ENCODE measurements around the gene HBG2.
"Not testable (repeated sequence)": the region's sequence is repeated elsewhere in the genome, so short reads cannot be mapped to it uniquely, and the experiment has no call there.

The HBG2 gene

DNA sequence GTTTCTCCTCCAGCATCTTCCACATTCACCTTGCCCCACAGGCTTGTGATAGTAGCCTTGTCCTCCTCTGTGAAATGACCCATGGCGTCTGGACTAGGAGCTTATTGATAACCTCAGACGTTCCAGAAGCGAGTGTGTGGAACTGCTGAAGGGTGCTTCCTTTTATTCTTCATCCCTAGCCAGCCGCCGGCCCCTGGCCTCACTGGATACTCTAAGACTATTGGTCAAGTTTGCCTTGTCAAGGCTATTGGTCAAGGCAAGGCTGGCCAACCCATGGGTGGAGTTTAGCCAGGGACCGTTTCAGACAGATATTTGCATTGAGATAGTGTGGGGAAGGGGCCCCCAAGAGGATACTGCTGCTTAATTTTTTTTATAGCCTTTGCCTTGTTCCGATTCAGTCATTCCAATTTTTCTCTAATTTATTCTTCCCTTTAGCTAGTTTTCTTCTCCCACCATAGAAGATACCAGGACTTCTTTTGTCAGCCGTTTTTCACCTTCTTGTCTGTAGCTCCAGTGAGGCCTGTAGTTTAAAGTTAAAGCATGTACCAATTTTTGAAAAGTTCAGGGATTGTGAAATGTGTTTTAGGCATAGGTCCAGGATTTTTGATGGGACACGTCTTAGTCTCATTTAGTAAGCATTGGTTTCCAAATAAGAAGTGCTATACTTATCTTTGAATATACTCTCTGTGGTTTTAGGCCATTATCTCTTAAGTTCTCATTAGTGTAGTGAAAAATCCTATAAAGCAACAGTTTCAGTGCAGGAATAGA lies at the start of gene HBG2:
Gene HBG2, minus strand, starts transcription at position 136 of the 768 bp plus-strand sequence. Its CDS starts 53 bp downstream, at position 83.
- CTCF ChIA-PET; DNase-seq (ENCODE audit: extremely low spot score); POLR2A ChIA-PET: not testable (repeated sequence)

DNA sequence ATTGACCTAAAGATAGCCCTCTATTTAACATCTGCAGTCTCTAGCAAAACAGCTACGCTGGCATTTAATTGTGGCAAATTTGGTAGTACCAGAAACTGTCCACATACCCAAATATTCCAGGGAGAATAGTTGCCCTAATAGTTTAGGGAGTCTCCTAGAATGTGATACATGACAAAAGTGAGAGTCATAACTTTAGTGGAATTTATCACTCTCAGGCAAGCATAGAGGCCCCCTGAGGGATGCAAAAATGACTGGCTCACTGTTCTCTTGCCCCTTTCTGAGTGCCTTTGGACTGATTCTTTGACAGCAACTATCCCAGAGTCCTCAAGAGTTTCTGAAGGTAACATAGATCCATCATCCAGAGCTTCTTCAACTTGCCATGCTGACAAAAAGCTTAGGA lies 49.5 kb upstream of the HBG2 start:
- POLR2A ChIA-PET: no interaction called here
- no peak for TF ChIP-seq FOXK2 (IDR thresholded peaks at IDR 0.05)
- no peak for TF ChIP-seq NFRKB (IDR thresholded peaks at IDR 0.05)
- no peak for TF ChIP-seq FOXM1 (IDR thresholded peaks at IDR 0.05; ENCODE audit: borderline replicate concordance)
- no peak for TF ChIP-seq HDGF (IDR thresholded peaks at IDR 0.05; ENCODE audit: borderline replicate concordance)
- TF ChIP-seq BHLHE40 (IDR thresholded peaks at IDR 0.05; ENCODE audit: borderline replicate concordance): no peak
- TF ChIP-seq SUZ12 (IDR thresholded peaks at IDR 0.05): no peak
- TF ChIP-seq TARDBP (IDR thresholded peaks at IDR 0.05): no peak
- TF ChIP-seq SP1 (IDR thresholded peaks at IDR 0.05): no peak
- no peak for TF ChIP-seq ZNF384 (IDR thresholded peaks at IDR 0.05)
- TF ChIP-seq LEF1 (IDR thresholded peaks at IDR 0.05; ENCODE audit: borderline replicate concordance): no peak
- TF ChIP-seq ELF4 (IDR thresholded peaks at IDR 0.05): no peak
- no peak for TF ChIP-seq FOXA1 (IDR thresholded peaks at IDR 0.05)
- no peak for TF ChIP-seq CTBP1 (IDR thresholded peaks at IDR 0.05; ENCODE audit: borderline replicate concordance)
- no peak for TF ChIP-seq L3MBTL2 (conservative IDR thresholded peaks at IDR 0.05)
- no peak for DNase-seq (ENCODE audit: extremely low spot score)
- CTCF ChIA-PET: no interaction called here

DNA sequence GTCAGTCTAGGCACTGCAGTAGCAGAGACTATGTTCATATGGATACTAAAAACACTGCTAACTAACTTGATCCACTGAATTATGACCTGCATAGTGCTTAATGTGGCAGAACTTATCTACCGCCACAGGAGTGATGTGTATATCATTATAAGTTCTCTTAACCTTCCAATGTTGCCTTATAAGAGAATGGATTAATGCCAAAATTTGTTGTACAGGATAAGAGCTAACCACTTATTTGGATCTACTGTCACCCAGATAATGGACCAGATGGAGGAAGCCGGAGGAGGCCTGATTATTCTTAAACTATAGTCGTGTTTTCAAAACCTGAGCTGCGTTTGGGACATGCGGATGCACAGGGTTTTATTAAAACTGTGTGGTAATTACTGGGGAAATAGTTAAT lies 49.0 kb upstream of the HBG2 start:
- POLR2A ChIA-PET: no interaction called here
- DNase-seq (ENCODE audit: extremely low spot score): no peak
- CTCF ChIA-PET: no interaction called here
- TF ChIP-seq FOXA1 (IDR thresholded peaks at IDR 0.05): no peak
- TF ChIP-seq BHLHE40 (IDR thresholded peaks at IDR 0.05; ENCODE audit: borderline replicate concordance): no peak
- TF ChIP-seq ELF4 (IDR thresholded peaks at IDR 0.05): no peak
- TF ChIP-seq SP1 (IDR thresholded peaks at IDR 0.05): no peak
- TF ChIP-seq TARDBP (IDR thresholded peaks at IDR 0.05): no peak
- no peak for TF ChIP-seq HDGF (IDR thresholded peaks at IDR 0.05; ENCODE audit: borderline replicate concordance)
- no peak for TF ChIP-seq SUZ12 (IDR thresholded peaks at IDR 0.05)
- TF ChIP-seq FOXK2 (IDR thresholded peaks at IDR 0.05): no peak
- no peak for TF ChIP-seq ZNF384 (IDR thresholded peaks at IDR 0.05)
- TF ChIP-seq L3MBTL2 (conservative IDR thresholded peaks at IDR 0.05): no peak
- TF ChIP-seq CTBP1 (IDR thresholded peaks at IDR 0.05; ENCODE audit: borderline replicate concordance): no peak

DNA sequence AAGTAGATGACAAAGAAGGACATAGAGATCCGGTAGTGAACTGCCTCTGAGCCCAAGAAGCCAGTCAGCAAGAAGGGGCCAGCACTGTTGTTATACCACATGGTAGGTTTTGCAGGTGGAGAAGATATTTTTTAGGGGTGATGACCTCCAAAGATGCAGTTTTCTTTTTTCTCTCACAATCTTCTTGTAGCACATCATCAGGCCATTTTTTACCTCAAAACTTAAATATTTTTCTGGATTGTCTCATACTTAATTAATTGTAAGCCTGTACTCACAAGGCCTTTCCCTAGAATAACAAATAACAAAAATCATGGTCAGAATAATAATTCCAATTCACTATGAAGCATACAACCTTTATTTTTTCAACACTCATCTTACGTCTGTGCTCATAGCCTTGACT lies 47.3 kb upstream of the HBG2 start, which contains the start of gene OR51B4:
Gene OR51B4, minus strand, starts transcription at position 101 of the 400 bp plus-strand sequence. Its CDS starts 0 bp downstream, at position 101.
- CTCF ChIA-PET: no interaction called here
- TF ChIP-seq SP1 (IDR thresholded peaks at IDR 0.05) (no peak), LEF1 (IDR thresholded peaks at IDR 0.05; ENCODE audit: borderline replicate concordance) (no peak), FOXA1 (IDR thresholded peaks at IDR 0.05) (no peak), TARDBP (IDR thresholded peaks at IDR 0.05) (no peak), HDGF (IDR thresholded peaks at IDR 0.05; ENCODE audit: borderline replicate concordance) (no peak), FOXK2 (IDR thresholded peaks at IDR 0.05) (no peak), ZNF384 (IDR thresholded peaks at IDR 0.05) (no peak), ELF4 (IDR thresholded peaks at IDR 0.05) (no peak), ARNT (IDR thresholded peaks at IDR 0.05) (no peak), CTBP1 (IDR thresholded peaks at IDR 0.05; ENCODE audit: borderline replicate concordance) (no peak), BHLHE40 (IDR thresholded peaks at IDR 0.05; ENCODE audit: borderline replicate concordance) (no peak), NFRKB (IDR thresholded peaks at IDR 0.05) (no peak)
- DNase-seq (ENCODE audit: extremely low spot score): no peak
- POLR2A ChIA-PET: no interaction called here

DNA sequence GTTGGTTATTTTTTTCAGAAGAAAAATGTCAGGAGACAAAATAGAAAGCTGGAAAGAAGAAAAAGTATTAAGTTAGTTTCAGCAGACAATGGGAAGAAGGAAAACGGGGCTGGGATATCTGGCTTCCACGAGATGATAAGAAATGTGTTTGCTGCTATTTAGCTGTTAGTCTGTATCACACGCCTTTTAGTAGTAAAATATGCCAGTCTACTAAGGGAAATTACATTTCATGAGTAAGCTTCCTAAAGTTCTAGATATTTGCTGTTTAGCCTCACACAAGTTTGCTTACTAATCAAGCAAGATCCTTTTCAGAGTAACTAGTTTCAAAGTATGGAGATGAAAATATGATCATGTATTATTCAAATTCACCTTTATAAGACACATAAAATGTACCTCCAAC lies 45.7 kb upstream of the HBG2 start:
- TF ChIP-seq SUZ12 (IDR thresholded peaks at IDR 0.05) (no peak), L3MBTL2 (conservative IDR thresholded peaks at IDR 0.05) (no peak), SP1 (IDR thresholded peaks at IDR 0.05) (no peak), NFRKB (IDR thresholded peaks at IDR 0.05) (no peak), CTBP1 (IDR thresholded peaks at IDR 0.05; ENCODE audit: borderline replicate concordance) (no peak), ARNT (IDR thresholded peaks at IDR 0.05) (no peak), TARDBP (IDR thresholded peaks at IDR 0.05) (no peak), FOXM1 (IDR thresholded peaks at IDR 0.05; ENCODE audit: borderline replicate concordance) (no peak)
- POLR2A ChIA-PET: no interaction called here
- CTCF ChIA-PET: no interaction called here
- no peak for DNase-seq (ENCODE audit: extremely low spot score)

DNA sequence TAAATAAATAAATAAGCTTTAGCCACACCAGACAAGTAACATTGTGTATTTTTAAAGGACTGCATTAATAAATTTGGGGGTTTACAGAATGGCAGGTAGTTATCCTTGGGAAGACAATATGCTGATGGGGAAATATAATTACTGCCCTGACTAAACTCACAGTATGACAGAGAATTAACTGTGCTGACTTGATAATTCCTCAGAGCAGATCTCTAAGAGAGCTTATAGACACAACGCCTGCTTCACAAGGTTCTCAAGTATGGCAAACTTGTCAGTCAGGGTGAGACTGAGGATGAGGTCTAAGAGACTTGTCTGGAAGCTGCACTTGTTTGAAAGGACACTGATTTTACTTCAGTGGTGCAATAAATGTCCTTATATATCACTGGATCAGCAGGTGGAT lies 43.9 kb upstream of the HBG2 start:
- ChIA-PET CTCF (no interaction called here), POLR2A (interaction anchor here (0.6 kb wide), 1 partner anchor 27 kb away, joined by 3 read pairs; no protein-coding TSS in a partner anchor)
- no peak for TF ChIP-seq ELF4 (IDR thresholded peaks at IDR 0.05)
- no peak for TF ChIP-seq FOXK2 (IDR thresholded peaks at IDR 0.05)
- no peak for TF ChIP-seq SP1 (IDR thresholded peaks at IDR 0.05)
- no peak for TF ChIP-seq BHLHE40 (IDR thresholded peaks at IDR 0.05; ENCODE audit: borderline replicate concordance)
- TF ChIP-seq FOXM1 (IDR thresholded peaks at IDR 0.05; ENCODE audit: borderline replicate concordance): no peak
- TF ChIP-seq, protein P1, sequence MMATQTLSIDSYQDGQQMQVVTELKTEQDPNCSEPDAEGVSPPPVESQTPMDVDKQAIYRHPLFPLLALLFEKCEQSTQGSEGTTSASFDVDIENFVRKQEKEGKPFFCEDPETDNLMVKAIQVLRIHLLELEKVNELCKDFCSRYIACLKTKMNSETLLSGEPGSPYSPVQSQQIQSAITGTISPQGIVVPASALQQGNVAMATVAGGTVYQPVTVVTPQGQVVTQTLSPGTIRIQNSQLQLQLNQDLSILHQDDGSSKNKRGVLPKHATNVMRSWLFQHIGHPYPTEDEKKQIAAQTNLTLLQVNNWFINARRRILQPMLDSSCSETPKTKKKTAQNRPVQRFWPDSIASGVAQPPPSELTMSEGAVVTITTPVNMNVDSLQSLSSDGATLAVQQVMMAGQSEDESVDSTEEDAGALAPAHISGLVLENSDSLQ (IDR thresholded peaks at IDR 0.05): no peak
- TF ChIP-seq NFRKB (IDR thresholded peaks at IDR 0.05): no peak
- no peak for TF ChIP-seq TARDBP (IDR thresholded peaks at IDR 0.05)
- no peak for TF ChIP-seq ARNT (IDR thresholded peaks at IDR 0.05)
- TF ChIP-seq ZNF384 (IDR thresholded peaks at IDR 0.05): no peak
- no peak for DNase-seq (ENCODE audit: extremely low spot score)

DNA sequence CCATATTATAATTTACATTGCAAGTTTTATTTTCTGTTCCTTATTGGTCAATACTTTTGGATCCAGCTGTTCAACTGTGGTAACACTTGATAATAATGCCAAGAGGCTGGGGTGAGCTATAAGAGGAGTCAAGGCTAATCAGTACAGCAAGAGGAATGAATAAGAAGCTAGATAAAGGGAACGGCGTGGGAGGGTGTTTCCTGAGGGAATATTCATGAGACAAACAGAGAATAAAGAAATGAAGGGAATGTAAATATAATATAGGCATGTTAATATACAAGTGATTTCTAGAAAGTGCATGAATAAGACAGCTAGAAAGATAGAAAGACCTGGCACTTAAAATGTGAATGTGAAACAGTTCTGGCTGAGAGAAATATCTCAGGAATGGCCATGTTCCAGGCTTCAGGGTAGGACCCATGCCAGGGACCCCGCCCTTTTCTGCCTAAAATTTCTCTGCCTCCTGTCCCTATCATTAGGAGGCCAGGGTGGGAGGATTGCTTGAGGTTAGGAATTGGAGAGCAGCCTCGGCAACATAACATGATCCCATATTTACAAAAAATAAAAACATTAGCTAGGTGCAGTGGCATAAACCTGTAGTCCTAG lies 43.2 kb upstream of the HBG2 start:
- DNase-seq (ENCODE audit: extremely low spot score): no peak
- CTCF ChIA-PET: no interaction called here
- POLR2A ChIA-PET: interaction anchor here (0.6 kb wide), 1 partner anchor 28 kb away, joined by 3 read pairs; no protein-coding TSS in a partner anchor
- no peak for TF ChIP-seq BHLHE40 (IDR thresholded peaks at IDR 0.05; ENCODE audit: borderline replicate concordance)
- no peak for TF ChIP-seq ARNT (IDR thresholded peaks at IDR 0.05)
- no peak for TF ChIP-seq ELF4 (IDR thresholded peaks at IDR 0.05)
- no peak for TF ChIP-seq HDGF (IDR thresholded peaks at IDR 0.05; ENCODE audit: borderline replicate concordance)
- no peak for TF ChIP-seq NFRKB (IDR thresholded peaks at IDR 0.05)
- no peak for TF ChIP-seq TARDBP (IDR thresholded peaks at IDR 0.05)
- no peak for TF ChIP-seq FOXM1 (IDR thresholded peaks at IDR 0.05; ENCODE audit: borderline replicate concordance)
- no peak for TF ChIP-seq FOXK2 (IDR thresholded peaks at IDR 0.05)

DNA sequence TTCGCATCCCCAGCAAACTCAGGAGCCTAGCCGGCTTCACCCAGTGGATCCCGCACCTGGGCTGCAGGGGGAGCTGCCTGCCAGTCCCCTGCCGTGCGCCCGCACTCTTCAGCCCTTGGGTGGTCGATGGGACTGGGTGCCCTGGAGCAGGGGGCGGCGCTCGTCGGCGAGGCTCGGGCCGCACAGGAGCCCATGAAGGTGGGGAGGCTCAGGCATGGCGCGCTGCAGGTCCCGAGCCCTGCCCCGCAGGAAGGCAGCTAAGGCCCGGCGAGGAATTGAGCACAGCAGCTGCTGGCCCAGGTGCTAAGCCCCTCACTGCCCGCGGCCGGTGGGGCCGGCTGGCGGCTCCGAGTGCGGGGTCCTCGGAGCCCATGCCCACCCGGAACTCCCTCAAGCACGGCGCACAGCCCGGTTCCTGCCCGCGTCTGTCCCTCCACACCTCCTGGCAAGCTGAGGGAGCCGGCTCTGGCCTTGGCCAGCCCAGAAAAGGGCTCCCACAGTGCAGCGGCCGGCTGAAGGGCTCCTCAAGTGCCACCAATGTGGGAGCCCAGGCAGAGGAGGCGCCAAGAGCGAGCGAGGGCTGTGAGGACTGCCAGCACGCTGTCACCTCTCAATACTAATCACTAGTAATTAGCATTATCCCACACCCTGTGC lies 39.9 kb upstream of the HBG2 start:
- DNase-seq (ENCODE audit: extremely low spot score); CTCF ChIA-PET: not testable (repeated sequence)

More for the DNA sequence above, 39.9 kb upstream of the HBG2 start:
- POLR2A ChIA-PET: not testable (repeated sequence)
